ENCODE measurements around the gene OLFM1.

The OLFM1 gene

DNA sequence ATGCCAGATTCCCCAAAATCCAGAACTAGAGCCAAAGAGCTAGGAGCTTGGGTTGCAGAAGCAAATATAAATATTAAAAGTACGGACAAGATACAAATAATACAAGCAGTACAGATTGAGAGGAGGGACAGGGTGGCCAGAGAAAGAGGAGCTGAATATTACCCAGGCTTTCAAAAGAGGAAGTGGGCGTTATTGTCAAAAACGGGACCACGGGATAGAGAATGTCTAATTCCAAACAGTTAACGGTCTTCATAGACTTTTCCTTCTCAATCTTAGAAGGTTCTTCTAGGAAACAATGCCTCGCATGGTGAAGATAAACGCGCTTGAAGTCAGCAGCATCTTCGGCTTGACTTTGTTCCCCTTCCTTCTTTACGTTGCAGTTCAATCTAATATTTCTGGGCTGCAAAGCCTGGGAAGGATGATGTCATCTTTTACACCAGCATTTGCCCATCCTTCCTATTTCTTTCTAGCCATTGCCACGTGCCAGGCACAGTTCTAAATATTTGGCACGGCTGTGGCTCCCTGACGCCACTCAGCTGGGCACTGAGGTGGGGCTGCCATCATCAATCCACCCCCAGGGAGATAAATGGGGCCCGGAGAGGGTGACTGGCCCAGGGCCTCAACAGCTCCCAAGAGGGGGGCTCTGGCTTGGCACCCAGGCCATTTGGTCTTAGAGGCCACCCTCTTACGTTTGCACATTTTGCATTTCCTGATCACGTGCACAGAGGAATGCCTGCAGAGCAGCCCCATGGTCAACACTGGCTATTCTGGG lies 16.3 kb upstream of the OLFM1 start:
- H3K27ac ChIP-seq (ENCODE audit: low read length, poor library complexity, severe bottlenecking): no peak overlapping the region
- H2AFZ ChIP-seq (ENCODE audit: low read depth, low read length): no peak overlapping the region
- no peak overlapping the region for H3K14ac ChIP-seq (ENCODE audit: low read length in 2 of 2)
- peaks cover 17 to 45% of the 10 kb centered on the region in 2 experiments for H3K27me3 ChIP-seq (ENCODE audit: control insufficient read depth in 1 of 2, insufficient read depth in 1 of 2, low read length in 2 of 2)
- H2AK5ac ChIP-seq (ENCODE audit: low read length, severe bottlenecking): no peak overlapping the region
- no peak overlapping the region for H2BK12ac ChIP-seq (ENCODE audit: low read length in 2 of 2)
- H2BK120ac ChIP-seq (ENCODE audit: low read depth, low read length): no peak overlapping the region
- H4K91ac ChIP-seq (ENCODE audit: low read length): no peak overlapping the region
- no peak overlapping the region for H2BK15ac ChIP-seq (ENCODE audit: low read depth, poor library complexity, severe bottlenecking)
- 84% methylated on average over 16 of the region's 16 CpGs for WGBS
- H3K9me3 ChIP-seq (ENCODE audit: control insufficient read depth, low read length): no peaks in the 10 kb centered on the region
- H3K79me1 ChIP-seq (replicated peaks; ENCODE audit: low read length, poor library complexity, severe bottlenecking): no peaks in the 10 kb centered on the region
- no peak overlapping the region for H3K4me3 ChIP-seq (ENCODE audit: insufficient read depth in 1 of 2, low read depth in 1 of 2, low read length in 2 of 2)
- H3K9ac ChIP-seq (ENCODE audit: low read length): no peak overlapping the region
- H3K4ac ChIP-seq (ENCODE audit: low read depth in 1 of 2, low read length in 2 of 2): no peak overlapping the region
- H2BK5ac ChIP-seq (ENCODE audit: low read depth, low read length, poor library complexity, severe bottlenecking): no peak overlapping the region
- peaks cover 10% of the 10 kb centered on the region for H3K4me1 ChIP-seq (ENCODE audit: control insufficient read depth, insufficient read depth, low read depth, low read length)
- H3K23ac ChIP-seq (ENCODE audit: low read length in 2 of 2): no peak overlapping the region
- no peak for DNase-seq
- H3K4me2 ChIP-seq (ENCODE audit: low read length, poor library complexity, severe bottlenecking): no peak overlapping the region
- H3K36me3 ChIP-seq (ENCODE audit: control insufficient read depth in 1 of 2, insufficient read depth in 2 of 2, low read depth in 1 of 2, low read length in 2 of 2): no peaks in the 10 kb centered on the region
- no peak overlapping the region for H4K8ac ChIP-seq (ENCODE audit: low read length)
- no peak overlapping the region for H3K18ac ChIP-seq (ENCODE audit: low read depth in 1 of 2, low read length in 2 of 2)

DNA sequence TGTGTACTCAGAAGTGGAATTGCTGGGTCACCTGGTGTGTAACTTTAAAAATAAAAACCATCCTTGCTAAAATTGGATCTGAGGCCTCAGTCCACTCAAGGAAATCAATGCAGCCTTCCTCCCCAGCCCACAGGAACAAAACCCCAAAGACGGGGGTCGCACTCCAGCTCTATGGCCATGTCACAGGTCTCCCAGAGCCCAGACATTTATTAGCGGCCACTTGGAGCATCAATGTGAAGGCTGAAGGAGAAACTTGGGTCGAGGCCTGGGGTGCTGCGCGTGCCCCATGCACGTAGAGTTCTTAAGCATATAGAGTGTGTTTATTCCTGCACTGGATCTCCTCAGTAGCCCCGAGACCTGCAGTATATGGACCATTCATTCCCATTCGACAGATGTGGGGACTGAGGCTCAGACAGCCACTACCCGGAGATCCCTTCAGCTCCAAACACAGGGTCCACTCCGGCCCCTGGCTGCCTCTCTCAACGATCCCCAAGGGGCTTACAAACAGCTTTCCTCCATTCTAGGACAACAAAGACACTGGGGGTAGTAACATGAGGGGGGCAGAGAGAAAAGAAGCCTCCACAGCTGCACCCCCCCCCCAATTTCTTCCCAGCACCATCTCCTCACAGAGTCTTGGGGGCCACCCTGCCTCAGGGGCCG lies 14.3 kb upstream of the OLFM1 start:
- Histone ChIP-seq H3K4ac (ENCODE audit: low read depth in 1 of 2, low read length in 2 of 2) (no peak overlapping the region), H3K9ac (ENCODE audit: low read length) (no peak overlapping the region), H3K14ac (ENCODE audit: low read length in 2 of 2) (no peak overlapping the region), H4K8ac (ENCODE audit: low read length) (no peak overlapping the region), H3K23ac (ENCODE audit: low read length in 2 of 2) (no peak overlapping the region), H3K4me2 (ENCODE audit: low read length, poor library complexity, severe bottlenecking) (no peak overlapping the region), H3K27ac (ENCODE audit: low read length, poor library complexity, severe bottlenecking) (no peak overlapping the region), H2AK5ac (ENCODE audit: low read length, severe bottlenecking) (no peak overlapping the region), H2BK12ac (ENCODE audit: low read length in 2 of 2) (no peak overlapping the region), H2BK5ac (ENCODE audit: low read depth, low read length, poor library complexity, severe bottlenecking) (no peak overlapping the region), H3K4me3 (ENCODE audit: insufficient read depth in 1 of 2, low read depth in 1 of 2, low read length in 2 of 2) (no peak overlapping the region), H3K27me3 (ENCODE audit: control insufficient read depth in 1 of 2, insufficient read depth in 1 of 2, low read length in 2 of 2) (peaks cover 30 to 51% of the 10 kb centered on the region in 2 experiments), H3K4me1 (ENCODE audit: control insufficient read depth, insufficient read depth, low read depth, low read length) (peaks cover 10% of the 10 kb centered on the region), H3K18ac (ENCODE audit: low read depth in 1 of 2, low read length in 2 of 2) (no peak overlapping the region), H4K91ac (ENCODE audit: low read length) (no peak overlapping the region), H2BK120ac (ENCODE audit: low read depth, low read length) (no peak overlapping the region), H2BK15ac (ENCODE audit: low read depth, poor library complexity, severe bottlenecking) (no peak overlapping the region), H3K9me3 (ENCODE audit: control insufficient read depth, low read length) (no peaks in the 10 kb centered on the region), H3K36me3 (ENCODE audit: control insufficient read depth in 1 of 2, insufficient read depth in 2 of 2, low read depth in 1 of 2, low read length in 2 of 2) (no peaks in the 10 kb centered on the region), H2AFZ (ENCODE audit: low read depth, low read length) (no peak overlapping the region), H3K79me1 (replicated peaks; ENCODE audit: low read length, poor library complexity, severe bottlenecking) (no peaks in the 10 kb centered on the region)
- no peak for DNase-seq
- 87% methylated on average over 13 of the region's 13 CpGs for WGBS

DNA sequence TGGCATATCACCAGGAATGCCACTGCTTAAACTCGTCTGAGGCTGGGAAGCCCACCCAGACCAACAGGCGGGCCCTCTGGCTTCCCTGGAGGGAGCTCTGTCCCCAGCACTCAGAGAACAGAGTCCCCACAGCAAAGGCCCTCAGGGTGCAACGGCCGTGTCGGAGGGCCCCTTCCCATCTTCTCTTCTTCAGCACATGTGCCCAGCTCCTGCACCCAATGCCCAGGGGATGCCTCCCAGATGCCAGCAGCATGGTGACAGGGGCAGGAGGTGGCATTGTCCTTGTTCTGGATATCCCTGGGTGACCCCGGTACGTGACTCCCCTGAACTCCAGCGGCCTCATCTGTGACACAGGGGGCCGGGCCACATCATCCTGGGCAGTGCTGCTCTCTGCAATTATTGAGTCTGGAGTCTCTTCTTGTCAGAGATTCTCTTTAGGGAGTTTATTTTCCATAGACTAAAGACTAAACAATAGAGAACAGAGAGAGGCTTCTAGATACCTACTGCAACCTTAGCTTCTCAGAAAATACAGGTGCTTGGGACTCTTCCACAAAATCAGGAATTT lies 13.6 kb upstream of the OLFM1 start:
- WGBS: 90% methylated on average over 7 of the region's 9 CpGs
- H4K91ac ChIP-seq (ENCODE audit: low read length): no peak overlapping the region

More for the DNA sequence above, 13.6 kb upstream of the OLFM1 start:
- DNase-seq: no peak
- Histone ChIP-seq H2AK5ac (ENCODE audit: low read length, severe bottlenecking) (no peak overlapping the region), H2BK15ac (ENCODE audit: low read depth, poor library complexity, severe bottlenecking) (no peak overlapping the region), H2AFZ (ENCODE audit: low read depth, low read length) (no peak overlapping the region), H3K9me3 (ENCODE audit: control insufficient read depth, low read length) (no peaks in the 10 kb centered on the region), H3K79me1 (replicated peaks; ENCODE audit: low read length, poor library complexity, severe bottlenecking) (no peaks in the 10 kb centered on the region), H2BK120ac (ENCODE audit: low read depth, low read length) (no peak overlapping the region), H3K4ac (ENCODE audit: low read depth in 1 of 2, low read length in 2 of 2) (no peak overlapping the region), H3K18ac (ENCODE audit: low read depth in 1 of 2, low read length in 2 of 2) (no peak overlapping the region), H4K8ac (ENCODE audit: low read length) (no peak overlapping the region), H3K4me3 (ENCODE audit: insufficient read depth in 1 of 2, low read depth in 1 of 2, low read length in 2 of 2) (no peak overlapping the region), H3K4me2 (ENCODE audit: low read length, poor library complexity, severe bottlenecking) (no peak overlapping the region), H3K9ac (ENCODE audit: low read length) (no peak overlapping the region), H3K4me1 (ENCODE audit: control insufficient read depth, insufficient read depth, low read depth, low read length) (peaks cover 10% of the 10 kb centered on the region), H3K14ac (ENCODE audit: low read length in 2 of 2) (no peak overlapping the region), H2BK12ac (ENCODE audit: low read length in 2 of 2) (no peak overlapping the region), H3K27me3 (ENCODE audit: control insufficient read depth in 1 of 2, insufficient read depth in 1 of 2, low read length in 2 of 2) (peaks cover 30 to 47% of the 10 kb centered on the region in 2 experiments), H3K36me3 (ENCODE audit: control insufficient read depth in 1 of 2, insufficient read depth in 2 of 2, low read depth in 1 of 2, low read length in 2 of 2) (no peaks in the 10 kb centered on the region), H3K23ac (ENCODE audit: low read length in 2 of 2) (no peak overlapping the region), H3K27ac (ENCODE audit: low read length, poor library complexity, severe bottlenecking) (no peak overlapping the region), H2BK5ac (ENCODE audit: low read depth, low read length, poor library complexity, severe bottlenecking) (no peak overlapping the region)

Measured in mesenchymal stem cell (in vitro differentiated cells and primary cell).